ENCODE results near the gene SMTNL1. TPM values are rescaled to one million over a fixed set of nuclear protein-coding genes. Genes with fewer than 3 reads are reported as not detected.

Gene SMTNL1
- total RNA-seq, 1 donor from 2014 or later: not detected

GRCh38 chr11:57560146-57560545 is 22.8 kb downstream of the SMTNL1 start:
- no peak overlapping the region for H3K4me3 Mint-ChIP-seq
- no peaks in the 10 kb centered on the region for H3K27me3 Mint-ChIP-seq
- H3K36me3 Mint-ChIP-seq: peaks cover 8% of the 10 kb centered on the region
- TF ChIP-seq CTCF (conservative IDR thresholded peaks at IDR 0.05): no peak
- H3K27ac Mint-ChIP-seq: no peak overlapping the region
- peaks cover 16% of the 10 kb centered on the region for H3K4me1 Mint-ChIP-seq (ENCODE audit: unreplicated experiment)
- DNase-seq (ENCODE audit: extremely low spot score, unreplicated experiment): no peak
- no peaks in the 10 kb centered on the region for H3K9me3 Mint-ChIP-seq

GRCh38 chr11:57562596-57562995 is 25.2 kb downstream of the SMTNL1 start:
- no peak for DNase-seq (ENCODE audit: extremely low spot score, unreplicated experiment)
- no peak overlapping the region for H3K27ac Mint-ChIP-seq
- TF ChIP-seq CTCF (conservative IDR thresholded peaks at IDR 0.05): no peak
- H3K36me3 Mint-ChIP-seq: peaks cover 8% of the 10 kb centered on the region
- H3K27me3 Mint-ChIP-seq: no peaks in the 10 kb centered on the region
- no peak overlapping the region for H3K4me3 Mint-ChIP-seq
- H3K9me3 Mint-ChIP-seq: no peaks in the 10 kb centered on the region
- H3K4me1 Mint-ChIP-seq (ENCODE audit: unreplicated experiment): peaks cover 34% of the 10 kb centered on the region

- peaks cover 45% of the 10 kb centered on the region for H3K4me1 Mint-ChIP-seq (ENCODE audit: unreplicated experiment)
- H3K4me3 Mint-ChIP-seq: peak overlapping the region; percentile 89
- no peaks in the 10 kb centered on the region for H3K9me3 Mint-ChIP-seq
- TF ChIP-seq CTCF (conservative IDR thresholded peaks at IDR 0.05): no peak
- no peaks in the 10 kb centered on the region for H3K27me3 Mint-ChIP-seq
- peak overlapping the region; percentile 75 for H3K27ac Mint-ChIP-seq
- DNase-seq (ENCODE audit: extremely low spot score, unreplicated experiment): no peak
- H3K36me3 Mint-ChIP-seq: peaks cover 3% of the 10 kb centered on the region
These were observed 28.9 kb downstream of the SMTNL1 start for GRCh38 chr11:57566005-57566904.

GRCh38 chr11:57566905-57567514 is 29.6 kb downstream of the SMTNL1 start:
- DNase-seq (ENCODE audit: extremely low spot score, unreplicated experiment): no peak
- peak overlapping the region; percentile 74 for H3K27ac Mint-ChIP-seq
- H3K27me3 Mint-ChIP-seq: no peaks in the 10 kb centered on the region

More at GRCh38 chr11:57566905-57567514, 29.6 kb downstream of the SMTNL1 start:
- Mint-ChIP-seq H3K4me3 (peak overlapping the region; percentile 89), H3K9me3 (no peaks in the 10 kb centered on the region), H3K4me1 (ENCODE audit: unreplicated experiment) (peaks cover 41% of the 10 kb centered on the region), H3K36me3 (peaks cover 3% of the 10 kb centered on the region)
- TF ChIP-seq CTCF (conservative IDR thresholded peaks at IDR 0.05): no peak
